Measurements from ENCODE around the gene KLHDC1.
"Not testable (repeated sequence)": the region's sequence is repeated elsewhere in the genome, so short reads cannot be mapped to it uniquely, and the experiment has no call there.

Gene KLHDC1, protein sequence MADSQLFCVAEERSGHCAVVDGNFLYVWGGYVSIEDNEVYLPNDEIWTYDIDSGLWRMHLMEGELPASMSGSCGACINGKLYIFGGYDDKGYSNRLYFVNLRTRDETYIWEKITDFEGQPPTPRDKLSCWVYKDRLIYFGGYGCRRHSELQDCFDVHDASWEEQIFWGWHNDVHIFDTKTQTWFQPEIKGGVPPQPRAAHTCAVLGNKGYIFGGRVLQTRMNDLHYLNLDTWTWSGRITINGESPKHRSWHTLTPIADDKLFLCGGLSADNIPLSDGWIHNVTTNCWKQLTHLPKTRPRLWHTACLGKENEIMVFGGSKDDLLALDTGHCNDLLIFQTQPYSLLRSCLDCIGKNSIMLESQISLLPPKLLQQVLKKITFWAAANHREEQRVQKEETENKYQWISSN

DNA sequence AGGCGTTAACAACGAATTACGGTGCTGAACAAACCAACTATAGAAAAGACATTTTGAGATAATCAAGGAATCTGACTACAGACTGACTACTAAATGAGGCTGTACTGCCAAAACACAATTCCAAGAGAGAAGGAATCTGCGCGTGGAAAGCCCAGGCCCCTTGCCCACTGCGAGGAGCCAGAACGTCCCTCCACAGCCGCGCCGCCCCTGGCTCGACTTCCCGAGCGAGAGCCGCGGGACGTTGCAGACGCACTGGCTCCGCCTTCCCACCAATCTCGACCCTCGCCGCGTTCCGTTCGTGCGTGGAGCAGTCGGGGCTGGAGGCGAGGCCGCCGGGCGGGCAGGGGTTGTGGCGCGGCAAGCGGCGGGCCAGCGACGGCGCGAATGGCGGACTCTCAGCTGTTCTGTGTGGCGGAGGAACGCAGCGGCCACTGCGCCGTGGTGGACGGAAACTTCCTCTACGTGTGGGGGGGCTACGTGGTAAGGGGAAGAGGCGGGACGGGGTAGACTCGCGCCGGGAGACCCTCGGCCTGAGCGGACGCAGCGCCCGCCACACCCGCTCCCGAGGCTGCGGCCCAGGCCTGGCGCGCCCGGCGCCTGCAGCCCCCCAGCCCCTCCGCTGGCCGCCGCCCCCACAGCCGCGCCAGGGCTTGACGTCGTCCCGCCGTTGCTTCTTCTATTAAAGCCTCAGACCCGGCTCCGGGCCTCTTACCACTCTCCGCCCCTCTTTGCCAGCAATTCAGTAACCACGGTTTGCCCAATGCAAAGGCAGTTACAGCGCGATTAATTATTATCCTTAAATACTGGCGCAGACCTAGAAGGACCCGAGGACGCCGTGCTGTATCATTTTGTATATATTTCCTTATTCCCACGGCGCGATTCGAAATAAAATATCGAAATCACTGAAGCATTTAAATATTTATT, at the start of gene KLHDC1:
Gene KLHDC1, plus strand, starts transcription at position 310 of the 924 bp plus-strand sequence. Its CDS starts 75 bp downstream, at position 385.
- DNase-seq: peak; percentile 80

GRCh38 chr14:49653508-49653907, 39.4 kb upstream of the KLHDC1 start:
- no peak for DNase-seq

DNA sequence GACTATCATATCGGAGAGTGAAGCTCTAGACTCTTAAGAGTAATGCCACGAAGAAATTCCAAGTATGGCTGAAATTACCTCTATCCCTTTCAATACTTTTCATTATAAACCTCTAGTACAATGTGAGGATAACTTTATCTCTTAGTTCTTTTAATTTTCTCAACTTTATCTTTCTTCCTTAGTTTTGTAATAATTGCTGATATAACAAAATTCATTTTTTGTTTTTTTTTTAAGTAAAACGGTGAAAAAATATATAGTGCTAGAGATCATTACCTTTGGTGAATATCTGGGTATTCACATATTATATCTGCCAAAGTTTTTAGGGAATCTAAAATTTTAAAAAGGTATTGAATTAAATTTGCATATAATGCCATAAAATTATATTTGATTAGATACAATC, 38.4 kb upstream of the KLHDC1 start:
- DNase-seq: no peak

GRCh38 chr14:49657500-49657899, 35.4 kb upstream of the KLHDC1 start:
- DNase-seq: not testable (repeated sequence)

DNA sequence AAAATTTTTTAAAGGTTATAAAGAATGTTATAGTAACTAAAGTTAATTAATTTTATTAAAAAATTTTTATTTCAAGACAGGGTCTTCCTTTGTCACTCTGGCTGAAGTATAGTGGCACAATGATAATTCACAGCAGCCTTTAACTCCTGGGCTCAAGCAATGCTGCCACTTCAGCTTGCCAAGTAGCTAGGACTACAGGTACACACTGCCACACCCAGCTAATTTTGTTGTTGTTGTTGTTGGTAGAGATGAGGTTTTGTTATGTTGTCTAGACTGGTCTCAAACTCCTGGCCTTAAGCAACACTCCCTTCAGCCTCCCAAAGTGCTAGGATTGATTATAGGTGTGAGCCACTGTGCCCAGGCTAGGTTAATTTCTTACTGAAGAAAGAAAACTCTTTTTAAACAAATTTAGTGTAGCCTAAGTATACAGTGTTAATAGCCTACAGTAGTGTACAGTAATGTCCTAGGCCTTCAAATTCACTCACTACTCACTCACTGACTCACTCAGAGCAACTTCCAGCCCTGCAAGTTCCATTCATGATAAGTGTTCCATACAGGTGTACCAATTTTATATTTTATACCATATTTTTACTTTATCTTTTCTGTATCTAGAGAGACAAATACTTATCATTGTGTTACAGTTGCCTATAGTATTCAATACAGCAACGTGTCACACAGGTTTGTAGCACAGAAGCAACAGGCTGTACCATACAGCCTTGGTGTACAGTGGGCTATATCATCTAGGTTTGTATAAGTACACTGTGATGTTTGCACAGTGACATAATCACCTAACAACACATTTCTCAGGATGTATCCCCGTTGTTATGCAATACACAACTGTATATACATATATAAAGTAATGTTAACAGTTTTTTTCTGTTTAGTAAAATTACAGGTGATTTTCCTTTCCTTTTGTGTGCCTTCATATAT, 33.1 kb upstream of the KLHDC1 start:
- no peak for DNase-seq

DNA sequence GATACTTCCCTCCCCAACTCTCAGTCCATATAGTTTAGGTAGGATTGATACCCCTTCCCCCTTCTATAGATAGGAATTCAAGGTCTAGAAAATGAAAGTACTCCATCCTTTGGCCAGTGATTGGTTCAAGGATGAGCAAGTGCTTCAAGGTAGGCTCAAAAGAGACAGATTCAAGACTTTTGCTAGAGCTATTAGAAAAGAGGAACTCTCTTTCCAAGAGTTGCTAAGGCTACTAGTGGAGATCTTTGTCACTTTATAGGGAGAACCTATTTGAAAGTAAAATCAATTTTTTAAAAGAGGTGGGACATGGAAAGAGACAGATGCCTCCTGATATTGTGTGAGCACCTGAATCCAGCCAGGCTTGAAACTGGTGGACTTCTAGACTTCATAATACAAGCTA, 22.4 kb upstream of the KLHDC1 start:
- no peak for DNase-seq

DNA sequence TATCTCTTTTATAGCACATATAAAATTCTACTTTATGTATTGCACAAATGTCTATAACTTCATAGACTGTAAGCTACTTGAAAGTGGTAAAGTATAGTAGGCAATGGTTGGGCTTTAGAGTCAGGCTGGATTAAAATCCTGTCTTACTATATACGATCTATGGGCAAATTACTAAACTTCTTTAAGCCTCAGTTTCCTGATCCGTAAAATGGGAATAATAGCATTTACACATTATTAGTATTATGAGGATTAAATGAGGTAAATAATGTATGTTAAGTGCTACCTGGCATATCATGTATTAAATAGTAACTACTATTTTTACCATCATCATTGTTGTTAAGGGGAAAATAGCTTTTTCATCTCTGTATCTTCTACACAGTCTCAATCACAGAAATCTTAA, 19.3 kb upstream of the KLHDC1 start:
- DNase-seq: no peak

- no peak for DNase-seq
Measured at GRCh38 chr14:49677643-49678042, 15.3 kb upstream of the KLHDC1 start.

DNA sequence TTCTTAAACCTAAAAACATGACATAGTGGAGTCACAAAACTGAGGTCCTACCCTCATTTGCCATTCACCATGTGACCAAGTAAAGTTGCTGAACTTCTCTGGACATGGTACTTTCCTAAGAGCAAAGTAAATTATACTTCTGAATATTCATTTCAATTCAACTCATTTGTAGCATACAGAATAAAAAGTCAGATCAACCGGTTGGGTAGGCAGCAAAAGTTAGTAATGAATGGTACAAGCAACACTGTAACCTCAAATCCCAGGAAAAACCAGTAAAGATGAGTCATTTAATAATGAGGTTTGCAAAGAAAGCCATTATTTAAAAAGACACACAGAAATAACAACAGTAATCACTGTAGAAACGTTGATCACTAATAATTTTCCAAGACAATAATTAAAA, 13.6 kb upstream of the KLHDC1 start:
- DNase-seq: no peak

GRCh38 chr14:49686425-49686824, 6.5 kb upstream of the KLHDC1 start:
- DNase-seq: no peak

DNA sequence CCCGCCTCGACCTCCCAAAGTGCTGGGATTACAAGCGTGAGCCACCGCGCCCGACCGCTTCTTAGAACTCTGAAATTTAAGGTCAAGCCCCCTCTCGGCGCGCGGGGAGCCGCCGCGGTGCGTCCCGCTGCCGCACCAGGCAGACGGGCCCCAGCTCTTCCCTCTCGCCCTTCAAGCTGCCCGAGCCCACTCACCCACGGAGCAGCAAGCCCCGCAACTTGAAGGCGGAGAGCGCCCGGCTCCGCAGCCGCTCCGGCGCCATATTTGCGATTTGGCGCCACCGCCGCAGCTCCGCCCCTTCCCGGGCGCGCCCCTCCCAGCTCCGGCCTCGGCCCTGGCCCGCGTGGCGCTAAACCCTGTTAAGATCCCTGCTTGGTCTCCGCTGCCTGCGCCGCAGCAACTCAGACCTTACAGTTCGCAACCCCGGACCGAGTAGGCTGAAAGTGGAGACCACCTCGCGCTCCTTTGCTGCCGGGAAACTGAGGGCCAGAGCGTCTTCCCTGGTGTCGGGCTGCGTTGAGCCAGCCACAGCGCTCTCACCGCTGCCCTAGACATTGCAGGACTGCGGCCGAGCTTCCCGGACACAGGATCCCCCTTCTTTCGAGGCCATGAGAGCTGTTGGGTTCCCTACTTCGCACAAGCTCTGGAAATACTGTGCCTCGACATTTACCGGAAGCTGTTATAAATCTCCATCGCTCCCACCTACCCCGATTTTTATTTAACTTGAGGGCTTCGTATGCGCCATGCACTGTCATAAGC, 4.8 kb upstream of the KLHDC1 start, which contains the start of gene POLE2:
Gene POLE2, minus strand, starts transcription at position 273 of the 759 bp plus-strand sequence. Its CDS starts 11 bp downstream, at position 262.
- DNase-seq: peak; percentile 7

DNA sequence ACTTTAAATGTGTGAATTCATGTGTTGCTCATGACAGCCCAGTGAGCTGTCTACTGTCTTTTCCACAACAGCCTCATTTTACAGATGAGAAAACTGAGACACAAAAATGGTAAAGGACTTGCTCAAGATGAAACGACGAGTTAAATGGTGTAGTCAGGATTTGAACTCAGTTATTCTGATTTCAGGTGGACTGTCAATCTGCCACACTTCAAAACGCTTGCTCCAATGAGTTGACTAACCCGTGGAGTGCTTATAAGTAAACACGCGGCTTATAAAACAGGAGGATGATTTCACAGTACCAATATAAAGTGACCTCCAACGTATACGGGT, 4.3 kb upstream of the KLHDC1 start:
- no peak for DNase-seq

DNA sequence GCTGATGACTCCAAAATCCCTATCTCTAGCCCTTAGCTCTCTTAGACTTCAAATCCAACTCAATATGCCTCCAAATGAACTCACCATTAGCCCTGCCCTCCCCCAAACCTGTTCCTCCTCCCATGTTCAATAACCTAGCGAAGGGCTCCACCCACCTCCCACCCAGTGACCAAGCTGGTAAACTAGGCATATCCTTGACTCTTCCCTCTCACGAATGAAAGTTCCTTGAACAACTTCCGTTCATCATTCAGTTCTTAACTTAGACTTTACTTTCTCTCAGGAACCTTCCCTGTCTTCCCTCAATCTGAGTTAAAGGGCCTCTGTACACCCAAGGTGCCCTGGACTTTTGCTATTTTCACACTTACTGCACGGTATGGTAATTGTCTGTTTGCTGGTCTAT, 1.9 kb upstream of the KLHDC1 start:
- no peak for DNase-seq

DNA sequence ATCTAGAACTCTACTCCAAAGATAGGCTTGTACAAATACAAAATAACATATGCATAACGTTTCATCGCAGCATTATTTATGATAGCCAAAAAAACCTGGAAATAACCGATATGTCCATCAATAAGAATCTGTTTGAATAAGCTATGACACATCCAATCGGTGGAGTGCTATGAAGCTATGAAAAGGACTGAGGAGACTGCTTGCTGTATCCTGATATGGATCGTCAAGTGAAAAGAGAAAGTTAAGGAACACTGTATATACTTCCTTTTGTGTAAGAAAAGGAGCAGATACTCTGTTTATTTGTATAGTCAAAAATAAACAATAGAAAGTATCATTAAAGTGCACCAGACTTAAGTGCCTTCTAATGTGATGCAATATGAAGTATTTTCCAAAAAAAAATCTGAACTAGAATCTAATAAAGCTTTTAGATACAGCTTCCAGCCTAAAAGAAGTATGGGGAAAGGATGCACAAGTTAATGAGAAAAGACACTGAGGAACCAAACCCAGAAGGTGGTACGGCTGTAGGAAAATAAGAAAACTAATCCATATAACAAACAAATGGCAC, 645 bp upstream of the KLHDC1 start:
- no peak for DNase-seq

GRCh38 chr14:49693735-49694124, 810 bp downstream of the KLHDC1 start:
- not testable (repeated sequence) for DNase-seq

DNA sequence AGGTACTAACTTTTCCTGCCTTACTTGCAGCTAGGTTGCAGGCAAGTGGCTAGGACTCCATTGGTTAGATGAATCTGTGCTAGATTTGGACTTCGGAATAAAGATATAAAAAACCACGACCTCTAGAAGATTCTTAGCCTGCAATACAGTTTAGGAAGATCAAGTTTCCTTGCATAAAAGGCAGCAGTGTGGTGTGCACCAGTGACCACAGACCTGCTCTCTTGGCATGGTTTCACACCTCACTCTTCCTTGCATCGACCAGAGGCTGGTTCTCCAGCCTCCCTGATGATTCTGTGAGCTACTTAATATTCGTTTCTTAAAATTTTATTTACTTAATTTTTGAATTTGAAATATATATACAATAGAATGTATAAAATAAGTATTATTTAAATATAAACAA, 9.8 kb downstream of the KLHDC1 start:
- no peak for DNase-seq

DNA sequence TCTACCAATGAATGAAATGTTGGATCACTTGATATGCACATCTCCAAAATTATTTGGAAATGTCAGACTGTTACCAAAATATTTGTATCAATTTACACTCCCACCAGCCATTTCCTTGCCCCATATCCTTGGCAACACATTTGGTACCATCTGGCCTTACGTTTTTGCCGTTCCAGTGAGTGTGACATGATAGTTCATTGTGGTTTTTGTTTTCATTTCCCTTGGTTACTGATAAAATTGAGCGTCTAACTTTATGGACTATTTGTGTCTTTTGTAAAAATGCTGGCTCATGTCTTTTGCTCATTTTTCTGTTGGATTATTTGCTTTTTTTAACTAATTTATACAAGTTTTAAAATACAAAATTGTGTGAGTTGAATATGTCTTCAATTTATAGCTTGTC, 11.0 kb downstream of the KLHDC1 start:
- DNase-seq: no peak

DNA sequence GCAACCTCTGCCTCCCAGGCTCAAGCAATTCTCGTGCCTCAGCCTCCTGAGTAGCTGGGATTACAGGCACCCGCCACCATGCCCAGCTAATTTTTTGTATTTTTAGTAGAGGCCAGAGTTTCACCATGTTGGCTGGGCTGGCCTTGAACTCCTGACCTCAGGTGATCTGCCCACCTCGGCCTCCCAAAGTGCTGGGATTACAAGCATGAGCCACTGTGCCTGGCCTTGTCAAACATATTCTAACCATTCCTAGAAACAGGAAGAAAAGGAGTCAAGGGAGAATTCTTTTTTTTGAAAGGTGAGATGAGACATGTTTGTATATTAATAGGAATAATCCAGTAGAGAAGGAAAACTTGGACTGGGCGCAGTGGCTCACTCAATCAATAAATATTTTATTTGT, 11.6 kb downstream of the KLHDC1 start:
- DNase-seq: not testable (repeated sequence)

DNA sequence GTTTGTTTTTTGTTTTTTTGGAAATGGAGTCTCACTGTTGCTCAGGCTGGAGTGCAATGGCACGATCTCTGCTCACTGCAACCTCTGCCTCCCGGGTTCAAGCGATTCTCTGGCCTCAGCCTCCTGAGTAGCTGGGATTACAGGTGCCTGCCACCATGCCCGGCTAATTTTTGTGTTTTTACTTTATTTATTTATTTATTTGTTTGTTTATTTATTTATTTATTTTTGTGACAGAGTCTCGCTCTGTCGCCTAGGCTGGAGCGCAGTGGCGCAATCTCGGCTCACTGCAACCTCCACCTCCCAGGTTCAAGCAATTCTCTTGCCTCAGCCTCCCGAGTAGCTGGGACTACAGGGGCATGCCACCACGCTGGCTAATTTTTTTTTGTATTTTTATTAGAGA, 18.1 kb downstream of the KLHDC1 start:
- DNase-seq: not testable (repeated sequence)

- DNase-seq: no peak
Measured at GRCh38 chr14:49720744-49721143, 27.8 kb downstream of the KLHDC1 start.

DNA sequence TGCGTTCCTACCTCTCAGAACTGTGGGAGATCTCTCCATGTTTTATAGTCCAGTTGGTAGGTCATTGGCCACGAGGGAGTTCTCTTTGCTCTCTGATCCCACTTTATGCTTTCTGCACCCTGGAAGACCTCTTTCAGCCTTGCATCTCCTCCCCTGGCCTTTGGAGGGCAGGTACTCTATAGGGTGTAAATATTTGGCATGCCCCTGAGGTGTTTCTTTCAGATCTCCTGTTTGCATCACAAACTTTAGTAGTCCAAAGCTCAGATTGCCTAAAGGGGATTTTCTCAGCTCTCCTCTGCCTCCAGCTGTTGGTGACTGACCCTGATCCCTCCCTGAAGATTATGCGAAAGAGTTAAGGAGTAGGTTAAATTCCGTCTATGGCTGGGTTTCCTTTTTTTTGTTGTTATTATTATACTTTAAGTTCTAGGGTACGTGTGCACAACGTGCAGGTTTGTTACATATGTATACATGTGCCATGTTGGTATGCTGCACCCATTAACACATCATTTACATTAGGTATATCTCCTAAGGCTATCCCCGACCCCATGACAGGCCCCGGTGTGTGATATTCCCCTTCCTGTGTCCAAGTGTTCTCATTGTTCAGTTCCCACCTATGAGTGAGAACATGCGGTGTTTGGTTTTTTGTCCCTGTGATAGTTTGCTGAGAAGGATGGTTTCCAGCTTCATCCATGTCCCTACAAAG, 29.0 kb downstream of the KLHDC1 start:
- DNase-seq: not testable (repeated sequence)

Measured in NCI-H1105 treated with DMSO at 0.1 percent for 48 hours (cell line).